ENCODE data around the gene TRAF3IP1.

GRCh38 chr2:238295144-238296112 is 24.9 kb upstream of the TRAF3IP1 start:
- no peak for TF ChIP-seq POLR2A (IDR thresholded peaks at IDR 0.05; ENCODE audit: extremely low read depth, insufficient read length)
- no peak for TF ChIP-seq MAX (IDR thresholded peaks at IDR 0.05; ENCODE audit: low read depth, low read length)

All from NB4 (cell line).